HEK293 (cell line): ENCODE data around the gene CELF4.

ENCODE experiments used
- CTCF ChIP-seq: fragments of 450-650 bp; formaldehyde crosslinking; IDR thresholded peaks from 2 replicates; pipeline ENCODE4 v1.5.1; 2016; ENCODE audit warnings: missing biosample characterization, missing genetic modification characterization
- ZNF391 ChIP-seq: fragments of 450-650 bp; formaldehyde crosslinking; IDR thresholded peaks from 2 replicates; pipeline ENCODE4 v1.5.1; 2016; ENCODE audit warnings: low read depth, missing biosample characterization, missing genetic modification characterization, borderline replicate concordance
- ZNF518A ChIP-seq: fragments of 450-650 bp; formaldehyde crosslinking; conservative IDR thresholded peaks from 2 replicates; pipeline ENCODE4 v1.5.1; 2016; ENCODE audit warnings: low read depth, missing biosample characterization, missing genetic modification characterization
- ZNF529 ChIP-seq: fragments of 450-650 bp; formaldehyde crosslinking; IDR thresholded peaks from 2 replicates; pipeline ENCODE4 v1.5.1; 2017; ENCODE audit warnings: missing genetic modification characterization, missing biosample characterization; ENCODE audit not compliant: insufficient replicate concordance
- ZNF654 ChIP-seq: fragments of 450-650 bp; formaldehyde crosslinking; IDR thresholded peaks from 2 replicates; pipeline ENCODE4 v1.5.1; 2016; ENCODE audit warnings: low read depth, missing biosample characterization, missing genetic modification characterization

- TF ChIP-seq ZNF391 (tag by site-specific recombination) (no peak), CTCF (no peak), ZNF654 (no peak), ZNF518A (tag by site-specific recombination) (no peak), ZNF529 (tag by site-specific recombination) (no peak)
Observed at GRCh38 chr18:37361335-37362157, 204.1 kb downstream of the CELF4 start.
